Measurements from ENCODE around the gene NMNAT2. TPM values are rescaled to one million over a fixed set of nuclear protein-coding genes. Genes with fewer than 3 reads are reported as not detected.

Gene NMNAT2
- total and polyA plus RNA-seq, 2 of the 8 experiments (the other 6 are each of a cell fraction or from before 2014, with no cell fraction given): 6.5 to 20.9 TPM

GRCh38 chr1:183308719-183309118, 109.5 kb downstream of the NMNAT2 start:
- no peak overlapping the region for H2AFZ ChIP-seq (ENCODE audit: low read length)
- no peak overlapping the region for H3K56ac ChIP-seq (replicated peaks; ENCODE audit: insufficient read length, low read depth, low read length)
- ChIA-PET CTCF (ENCODE audit: partially characterized antibody) (interaction anchor here (1.0 to 7.3 kb wide), 5 partner anchors 8 to 125 kb away, joined by 3 to 92 read pairs (median 59); no protein-coding TSS in a partner anchor), POLR2A (ENCODE audit: partially characterized antibody) (no interaction called here)
- H4K8ac ChIP-seq (ENCODE audit: extremely low read depth, insufficient read depth, low read length): no peak overlapping the region
- WGBS, 2 experiments (ENCODE audit: extremely low coverage in 1 of 2, insufficient coverage in 1 of 2, insufficient read length in 1 of 2, insufficient replicate concordance in 2 of 2, low coverage in 1 of 2, low lambda C conversion rate in 2 of 2, missing lambda C conversion rate in 1 of 2): 82% methylated on average over 4 of the region's 4 CpGs; no CpG with 5 or more reads in 1 of the 2 experiments
- H3K23ac ChIP-seq (ENCODE audit: insufficient read length): no peak overlapping the region
- H3K36me3 ChIP-seq (ENCODE audit: control insufficient read depth in 2 of 4, insufficient read depth in 4 of 4, low read length in 3 of 4): no peaks in the 10 kb centered on the region
- no peak overlapping the region for H3K4me3 ChIP-seq (ENCODE audit: extremely low read depth in 1 of 4, insufficient read depth in 2 of 4, low read depth in 3 of 4, low read length in 4 of 4)
- no peaks in the 10 kb centered on the region for H4K20me1 ChIP-seq (replicated peaks in 1 of 2; ENCODE audit: control insufficient read depth in 1 of 2, insufficient read depth in 2 of 2, low read length in 2 of 2)
- no peak overlapping the region for H4K91ac ChIP-seq (replicated peaks; ENCODE audit: insufficient read length, low read length)
- no peaks in the 10 kb centered on the region for H3K79me2 ChIP-seq (ENCODE audit: control insufficient read depth in 1 of 2, insufficient read depth in 2 of 2, low read length in 2 of 2)
- H2BK20ac ChIP-seq (ENCODE audit: low read length): no peak overlapping the region
- no peaks in the 10 kb centered on the region for H3K79me1 ChIP-seq (ENCODE audit: low read depth, low read length)
- no peak overlapping the region for H3K27ac ChIP-seq (ENCODE audit: low read depth, low read length)
- H4K5ac ChIP-seq (ENCODE audit: insufficient read length, low read depth, low read length): no peak overlapping the region
- no peak overlapping the region for H3K18ac ChIP-seq (ENCODE audit: extremely low read depth, low read length)
- no peak overlapping the region for H3K4me2 ChIP-seq (ENCODE audit: insufficient read depth in 1 of 2, low read depth in 2 of 2, low read length in 2 of 2)
- peaks cover 2 to 10% (median 5%) of the 10 kb centered on the region in 4 experiments for H3K4me1 ChIP-seq (replicated peaks in 1 of 4; ENCODE audit: control insufficient read depth in 3 of 4, insufficient read depth in 4 of 4, low read length in 3 of 4)
- H2AK5ac ChIP-seq (ENCODE audit: low read depth, low read length): no peak overlapping the region
- H3K9me3 ChIP-seq (ENCODE audit: insufficient read depth in 2 of 2, low read depth in 1 of 2, low read length in 1 of 2): no peaks in the 10 kb centered on the region
- H2BK15ac ChIP-seq (ENCODE audit: low read length): no peak overlapping the region
- H2BK120ac ChIP-seq (replicated peaks; ENCODE audit: low read depth, low read length): no peak overlapping the region
- H3K9ac ChIP-seq (replicated peaks in 1 of 4; ENCODE audit: extremely low read depth in 1 of 4, low read depth in 3 of 4, low read length in 3 of 4): no peak overlapping the region
- H2BK12ac ChIP-seq (ENCODE audit: low read depth, low read length): no peak overlapping the region; the same call in 1 of the 2 replicates
- no peak for TF ChIP-seq SIX5 (IDR thresholded peaks at IDR 0.05; ENCODE audit: low read depth, low read length)
- TF ChIP-seq SP4 (IDR thresholded peaks at IDR 0.05; ENCODE audit: low read length): no peak
- no peak for TF ChIP-seq E2F6 (IDR thresholded peaks at IDR 0.05)
- TF ChIP-seq CHD1 (IDR thresholded peaks at IDR 0.05; ENCODE audit: low read depth, low read length): no peak
- TF ChIP-seq NRF1 (IDR thresholded peaks at IDR 0.05; ENCODE audit: low read depth, low read length): no peak
- TF ChIP-seq SIRT6 (IDR thresholded peaks at IDR 0.05; ENCODE audit: low read length): no peak
- no peak for TF ChIP-seq MAX (IDR thresholded peaks at IDR 0.05)
- no peak for TF ChIP-seq GABPA (IDR thresholded peaks at IDR 0.05; ENCODE audit: borderline replicate concordance, insufficient read depth, low read length)
- TF ChIP-seq RXRA (IDR thresholded peaks at IDR 0.05; ENCODE audit: insufficient read depth, low read depth, low read length): no peak
- no peak overlapping the region for H3K14ac ChIP-seq (ENCODE audit: insufficient read length)
- H3K23me2 ChIP-seq (ENCODE audit: low read depth, low read length): no peaks in the 10 kb centered on the region
- DNase-seq (ENCODE audit: low read depth in 1 of 2, low spot score in 2 of 2) (no peak), FAIRE-seq (no peak)
- H3K27me3 ChIP-seq (replicated peaks in 1 of 4; ENCODE audit: control insufficient read depth in 3 of 4, extremely low read depth in 1 of 4, insufficient read depth in 3 of 4, low read length in 3 of 4): no peaks in the 10 kb centered on the region
- H2BK5ac ChIP-seq (ENCODE audit: low read depth, low read length): no peak overlapping the region
- no peak overlapping the region for H3K4ac ChIP-seq (replicated peaks; ENCODE audit: insufficient read length, low read depth, low read length)
